Measurements from ENCODE around the gene CASKIN1.
"Not testable (repeated sequence)": the region's sequence is repeated elsewhere in the genome, so short reads cannot be mapped to it uniquely, and the experiment has no call there.

DNA sequence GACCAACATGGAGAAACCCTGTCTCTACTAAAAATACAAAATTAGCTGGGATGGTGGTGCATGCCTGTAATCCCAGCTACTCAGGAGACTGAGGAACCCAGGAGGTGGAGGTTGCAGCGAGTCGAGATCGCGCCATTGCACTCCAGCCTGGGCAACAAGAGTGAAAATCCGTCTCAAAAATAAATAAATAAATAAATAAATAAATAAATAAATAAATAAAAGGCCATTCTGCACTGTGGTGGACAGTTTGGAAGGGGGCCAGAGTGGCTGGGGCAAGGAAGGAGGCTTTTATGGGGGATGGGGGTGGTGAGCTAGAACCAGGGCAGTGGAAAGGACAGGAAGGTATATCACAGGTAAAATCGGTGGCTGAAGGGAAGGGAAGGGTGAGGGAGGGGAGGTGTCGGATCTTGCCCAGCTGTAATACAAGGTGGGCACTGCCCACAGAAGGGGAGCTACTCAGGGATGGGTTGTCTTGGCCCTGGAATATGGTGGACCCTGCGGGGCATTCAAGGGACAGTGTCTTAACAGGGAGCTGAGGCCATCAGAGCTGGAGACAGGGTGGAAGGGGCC is 6.8 kb upstream of the CASKIN1 start:
- not testable (repeated sequence) for TF ChIP-seq CTCF, POLR2A (IDR thresholded peaks at IDR 0.05)

Measured in lower leg skin (tissue), 3 donors.